Endothelial cell of umbilical vein (primary cell): ENCODE measurements around the gene KCNJ3. TPM values are rescaled to one million over a fixed set of nuclear protein-coding genes. Genes with fewer than 3 reads are reported as not detected.

ENCODE experiments used
- BruUV-seq: library from RNA; stranded (reverse); fragments of 400-500 nt; replicated peaks from 2 replicates; lab custom pipeline; 2021; lab: Mats Ljungman, UMichigan
- CTCF ChIA-PET: fragments of 300-600, 350-600 bp; sonication (Branson Sonifier 250); formaldehyde crosslinking; loops from one replicate; lab custom pipeline; 2021; ENCODE audit warnings: antibody characterized with exemption, inconsistent platforms; lab: Charles Lee
- POLR2A ChIA-PET: fragments of 300-600, 350-600 bp; sonication (Branson Sonifier 250); formaldehyde crosslinking; loops from one replicate; lab custom pipeline; 2021; ENCODE audit warnings: antibody characterized with exemption, inconsistent platforms; lab: Charles Lee
- DNase-seq: peaks from one replicate; pipeline ENCODE4 v3.0.0-alpha.2; 2011; ENCODE audit warnings: low read depth, low spot score
- FAIRE-seq: peaks from 2 replicates; lab custom pipeline; 2011; peaks lifted over from hg19 to GRCh38; lab: Jason Lieb, UNC
- H2AFZ ChIP-seq: 2 replicates; pipeline ENCODE4 v1.6.0; 2012; ENCODE audit warnings: low read depth, low read length, control low read depth, inconsistent platforms
- H3K27ac ChIP-seq: 2 replicates; pipeline ENCODE4 v1.5.1; 2011; ENCODE audit warnings: low read depth, mild to moderate bottlenecking, control low read depth, low read length, moderate library complexity; ENCODE audit not compliant: insufficient read depth
- H3K27me3 ChIP-seq, 2 experiments: 2 replicates each; pipeline versions ENCODE4 v1.6.0 to v1.6.1; 2011; ENCODE audit warnings: low read length in 2 of 2, mixed read lengths in 1 of 2; ENCODE audit not compliant: control insufficient read depth in 2 of 2, insufficient read depth in 2 of 2
- H3K36me3 ChIP-seq, 2 experiments: 2 replicates in 1 of 2; 3 replicates in 1 of 2; pipeline ENCODE4 v1.5.1; 2011; ENCODE audit warnings: low read length in 2 of 2, mild to moderate bottlenecking in 1 of 2, moderate library complexity in 1 of 2; ENCODE audit not compliant: control insufficient read depth in 2 of 2, insufficient read depth in 2 of 2; ENCODE audit errors: extremely low read depth in 1 of 2
- H3K4me1 ChIP-seq: 3 replicates; pipeline ENCODE4 v1.5.1; 2011; ENCODE audit warnings: mild to moderate bottlenecking, low read length; ENCODE audit not compliant: control insufficient read depth, insufficient read depth; ENCODE audit errors: extremely low read depth
- H3K4me2 ChIP-seq: 2 replicates; pipeline ENCODE4 v1.6.1; 2011; ENCODE audit warnings: low read length, control low read depth, mixed read lengths; ENCODE audit not compliant: insufficient read depth
- H3K4me3 ChIP-seq, 3 experiments: fragments of 200-600 bp in 1 of 3; sonication (generic), shearing (Covaris generic) in 1 of 3; replicated peaks in 1 of 3; 2 replicates each; pipeline ENCODE4 v1.5.1; 2011 to 2016; ENCODE audit warnings: control low read depth in 3 of 3, low read length in 3 of 3, mild to moderate bottlenecking in 2 of 3, inconsistent platforms in 1 of 3, low read depth in 1 of 3, moderate library complexity in 1 of 3; ENCODE audit not compliant: insufficient read depth in 1 of 3
- H3K79me2 ChIP-seq: 2 replicates; pipeline ENCODE4 v1.6.0; 2012; ENCODE audit warnings: low read length, inconsistent platforms; ENCODE audit not compliant: control insufficient read depth, insufficient read depth
- H3K9ac ChIP-seq: replicated peaks from 2 replicates; pipeline ENCODE3; 2011; ENCODE audit warnings: low read length, control low read depth; ENCODE audit not compliant: insufficient read depth; ENCODE audit errors: extremely low read depth
- H3K9me1 ChIP-seq: replicated peaks from 3 replicates; pipeline ENCODE4 v1.6.0; 2011; ENCODE audit warnings: mild to moderate bottlenecking, low read length; ENCODE audit not compliant: control insufficient read depth, insufficient read depth; ENCODE audit errors: extremely low read depth
- H3K9me3 ChIP-seq: replicated peaks from 2 replicates; pipeline ENCODE4 v1.5.1; 2012; ENCODE audit warnings: low read length, inconsistent platforms; ENCODE audit not compliant: control insufficient read depth, insufficient read depth
- H4K20me1 ChIP-seq: replicated peaks from 2 replicates; pipeline ENCODE3; 2011; ENCODE audit warnings: mild to moderate bottlenecking, low read length; ENCODE audit not compliant: control insufficient read depth, insufficient read depth; ENCODE audit errors: extremely low read depth
- CTCF ChIP-seq, 2 donors: IDR thresholded peaks; 1 replicate in 1 of 2; 2 replicates in 1 of 2; pipeline ENCODE4 v1.5.1; 2011; ENCODE audit warnings: low read length in 2 of 2, mild to moderate bottlenecking in 2 of 2, moderate library complexity in 2 of 2, control low read depth in 1 of 2, inconsistent platforms in 1 of 2, low read depth in 1 of 2; ENCODE audit not compliant: insufficient read depth in 1 of 2; ENCODE audit errors: extremely low read depth in 1 of 2
- EZH2 ChIP-seq: IDR thresholded peaks from 2 replicates; pipeline ENCODE4 v1.6.1; 2012; ENCODE audit warnings: borderline replicate concordance, low read depth, mild to moderate bottlenecking, moderate library complexity, low read length, inconsistent platforms; ENCODE audit not compliant: severe bottlenecking
- FOS ChIP-seq: IDR thresholded peaks from 2 replicates; pipeline ENCODE4 v1.6.1; 2011; ENCODE audit warnings: mild to moderate bottlenecking, low read length, moderate library complexity, borderline replicate concordance; ENCODE audit not compliant: insufficient read depth
- GATA2 ChIP-seq: IDR thresholded peaks from 2 replicates; pipeline ENCODE4 v1.7.0; 2011; ENCODE audit warnings: low read depth, mild to moderate bottlenecking, moderate library complexity, mixed read lengths, low read length; ENCODE audit not compliant: insufficient read length, insufficient read depth
- JUN ChIP-seq: IDR thresholded peaks from 2 replicates; pipeline ENCODE4 v1.6.1; 2011; ENCODE audit warnings: borderline replicate concordance, low read depth; ENCODE audit not compliant: insufficient read length, insufficient read depth
- MAX ChIP-seq: IDR thresholded peaks from 2 replicates; pipeline ENCODE4 v1.6.1; 2011; ENCODE audit not compliant: insufficient read depth, insufficient read length
- MYC ChIP-seq: IDR thresholded peaks from one replicate; pipeline ENCODE4 v1.6.1; 2011; ENCODE audit warnings: mild to moderate bottlenecking, low read depth, low read length
- POLR2A ChIP-seq: IDR thresholded peaks from 2 replicates; pipeline ENCODE4 v1.6.1; 2012; ENCODE audit warnings: low read depth, mild to moderate bottlenecking, control low read depth, low read length
- POLR2AphosphoS5 ChIP-seq: IDR thresholded peaks from 2 replicates; pipeline ENCODE4 v1.6.1; 2012; ENCODE audit warnings: low read depth, mild to moderate bottlenecking, control low read depth, low read length, moderate library complexity; ENCODE audit not compliant: insufficient read depth
- dilution Hi-C: fragments of 300-500 bp; cut with MboI; formaldehyde crosslinking; loops from one replicate; pipeline ENCODE4 v1.15.0; 2019; ENCODE audit warnings: low sequenced_read_pairs; ENCODE audit not compliant: extremely low pct_ligation_motif_present
- intact Hi-C: fragments of 100-400 bp; cut with micrococcal nuclease; formaldehyde crosslinking; loops from one replicate; pipeline ENCODE4 v1.10.0; 2022
- polyA plus RNA-seq, 4 experiments: library from polyadenylated mRNA; depleted of rRNA in 3 of 4; stranded (reverse) in 3 of 4; unstranded in 1 of 4; fragments of >200 nt; gene quantifications; 2 replicates each; pipeline versions ENCODE4 v1.2.1 to v1.2.3, GENCODE V29; 2011 to 2012; ENCODE audit warnings: missing spikeins in 1 of 4
- total RNA-seq: library from RNA; stranded (reverse); gene quantifications from 2 replicates; pipeline ENCODE4 v1.2.3, GENCODE V29; 2021

Gene KCNJ3
- total and polyA plus RNA-seq, 2 donors (not counting 3 experiments of a cell fraction or from before 2014, with no cell fraction given): not detected

GRCh38 chr2:154826827-154827226 lies 128.3 kb downstream of the KCNJ3 start:
- no peak for TF ChIP-seq CTCF (IDR thresholded peaks at IDR 0.05; ENCODE audit: extremely low read depth in 1 of 2, insufficient read depth in 1 of 2, low read depth in 1 of 2, low read length in 2 of 2)
- TF ChIP-seq EZH2: no peak
- TF ChIP-seq FOS: no peak
- TF ChIP-seq POLR2A: no peak
- Histone ChIP-seq H2AFZ (no peak overlapping the region), H3K9me1 (no peaks in the 10 kb centered on the region), H3K4me3 (no peak overlapping the region), H3K36me3 (no peaks in the 10 kb centered on the region), H3K27me3 (no peaks in the 10 kb centered on the region), H4K20me1 (no peaks in the 10 kb centered on the region), H3K4me1 (no peaks in the 10 kb centered on the region), H3K27ac (no peak overlapping the region), H3K79me2 (no peaks in the 10 kb centered on the region), H3K4me2 (no peak overlapping the region), H3K9ac (no peak overlapping the region), H3K9me3 (no peaks in the 10 kb centered on the region)
- FAIRE-seq (no peak), DNase-seq (no peak)
- BruUV-seq: no TSS peak
- ChIA-PET CTCF (no interaction called here), POLR2A (no interaction called here)
- dilution Hi-C loops: no loop called here
- intact Hi-C loops: no loop called here

GRCh38 chr2:154827286-154827685 lies 128.8 kb downstream of the KCNJ3 start:
- TF ChIP-seq MAX: no peak
- TF ChIP-seq JUN: no peak
- TF ChIP-seq CTCF (IDR thresholded peaks at IDR 0.05; ENCODE audit: extremely low read depth in 1 of 2, insufficient read depth in 1 of 2, low read depth in 1 of 2, low read length in 2 of 2): no peak
- no peak for TF ChIP-seq POLR2A
- no peak for TF ChIP-seq EZH2
- no peak for TF ChIP-seq POLR2AphosphoS5
- TF ChIP-seq FOS: no peak
- TF ChIP-seq MYC: no peak
- no peak for TF ChIP-seq GATA2
- Histone ChIP-seq H3K27me3 (no peaks in the 10 kb centered on the region), H3K79me2 (no peaks in the 10 kb centered on the region), H3K4me2 (no peak overlapping the region), H2AFZ (no peak overlapping the region), H3K9ac (no peak overlapping the region), H3K4me3 (no peak overlapping the region), H3K9me3 (no peaks in the 10 kb centered on the region), H3K36me3 (no peaks in the 10 kb centered on the region), H3K27ac (no peak overlapping the region), H4K20me1 (no peaks in the 10 kb centered on the region), H3K9me1 (no peaks in the 10 kb centered on the region), H3K4me1 (no peaks in the 10 kb centered on the region)
- dilution Hi-C loops (no loop called here), intact Hi-C loops (no loop called here)
- CTCF ChIA-PET: no interaction called here
- DNase-seq: no peak
- FAIRE-seq: no peak
- BruUV-seq: no TSS peak
- POLR2A ChIA-PET: no interaction called here
